Suprapubic skin (tissue), 4 donors: ENCODE data around the gene LYZL1. TPM values are rescaled to one million over a fixed set of nuclear protein-coding genes. Genes with fewer than 3 reads are reported as not detected.

Source experiments
- DNase-seq, 2 donors: peaks; one replicate each; pipeline ENCODE4 v3.0.0-alpha.2; 2019; ENCODE audit warnings: low spot score in 2 of 2
- H3K27ac ChIP-seq: fragments of 200-600 bp; sonication (generic); one replicate; pipeline ENCODE4 v1.5.1; 2019
- H3K27me3 ChIP-seq: fragments of 200-600 bp; sonication (generic); one replicate; pipeline ENCODE4 v1.5.1; 2019
- H3K36me3 ChIP-seq: fragments of 200-600 bp; sonication (generic); one replicate; pipeline ENCODE4 v1.5.1; 2019
- H3K4me1 ChIP-seq: fragments of 200-600 bp; sonication (generic); one replicate; pipeline ENCODE4 v1.5.1; 2019
- H3K4me3 ChIP-seq: fragments of 200-600 bp; sonication (generic); one replicate; pipeline ENCODE4 v1.5.1; 2019; ENCODE audit warnings: mild to moderate bottlenecking
- H3K9me3 ChIP-seq: fragments of 200-600 bp; sonication (generic); one replicate; pipeline ENCODE4 v1.5.1; 2019
- EP300 ChIP-seq: sonication (generic); formaldehyde crosslinking; IDR thresholded peaks from one replicate; pipeline ENCODE4 v1.6.1; 2017; ENCODE audit warnings: antibody characterized with exemption
- POLR2A ChIP-seq, 2 donors: fragments of 450-650 bp; IDR thresholded peaks; one replicate each; pipeline ENCODE4 v1.6.1; 2017; ENCODE audit warnings: antibody characterized with exemption in 2 of 2, mild to moderate bottlenecking in 2 of 2, moderate library complexity in 2 of 2
- POLR2AphosphoS5 ChIP-seq, 3 donors: sonication (generic); formaldehyde crosslinking; IDR thresholded peaks; one replicate each; pipeline ENCODE4 v1.6.1; 2017; ENCODE audit warnings: antibody characterized with exemption in 3 of 3
- WGBS: methylation state at CpG from one replicate; pipeline ENCODE4 v1.1.5; 2018; 5-methylcytosine and 5-hydroxymethylcytosine counted together
- total RNA-seq, 4 donors: library from RNA; depleted of rRNA; stranded (reverse); fragments of >200 nt; gene quantifications; one replicate each; pipeline ENCODE4 v1.1.0, GENCODE V29; 2016
- TF ChIP-seq, protein P1 (sequence below), 2 donors: fragments of 200-600 bp in 1 of 2; fragments of 450-650 bp in 1 of 2; sonication (generic) in 1 of 2; IDR thresholded peaks; one replicate each; pipeline ENCODE4 v1.5.1; 2016 to 2019; ENCODE audit warnings: antibody characterized with exemption in 2 of 2, mild to moderate bottlenecking in 1 of 2, moderate library complexity in 1 of 2

LYZL1 gene
- total RNA-seq, 4 donors from 2014 or later: not detected

- TF ChIP-seq EP300 (no peak), POLR2AphosphoS5 (IDR thresholded peaks at IDR 0.05) (no peak), POLR2A (IDR thresholded peaks at IDR 0.05) (no peak)
- TF ChIP-seq, protein P1, sequence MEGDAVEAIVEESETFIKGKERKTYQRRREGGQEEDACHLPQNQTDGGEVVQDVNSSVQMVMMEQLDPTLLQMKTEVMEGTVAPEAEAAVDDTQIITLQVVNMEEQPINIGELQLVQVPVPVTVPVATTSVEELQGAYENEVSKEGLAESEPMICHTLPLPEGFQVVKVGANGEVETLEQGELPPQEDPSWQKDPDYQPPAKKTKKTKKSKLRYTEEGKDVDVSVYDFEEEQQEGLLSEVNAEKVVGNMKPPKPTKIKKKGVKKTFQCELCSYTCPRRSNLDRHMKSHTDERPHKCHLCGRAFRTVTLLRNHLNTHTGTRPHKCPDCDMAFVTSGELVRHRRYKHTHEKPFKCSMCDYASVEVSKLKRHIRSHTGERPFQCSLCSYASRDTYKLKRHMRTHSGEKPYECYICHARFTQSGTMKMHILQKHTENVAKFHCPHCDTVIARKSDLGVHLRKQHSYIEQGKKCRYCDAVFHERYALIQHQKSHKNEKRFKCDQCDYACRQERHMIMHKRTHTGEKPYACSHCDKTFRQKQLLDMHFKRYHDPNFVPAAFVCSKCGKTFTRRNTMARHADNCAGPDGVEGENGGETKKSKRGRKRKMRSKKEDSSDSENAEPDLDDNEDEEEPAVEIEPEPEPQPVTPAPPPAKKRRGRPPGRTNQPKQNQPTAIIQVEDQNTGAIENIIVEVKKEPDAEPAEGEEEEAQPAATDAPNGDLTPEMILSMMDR (IDR thresholded peaks at IDR 0.05): no peak
- 56% methylated on average over 2 of the region's 2 CpGs for WGBS
These were observed 6.9 kb downstream of the LYZL1 start for GRCh38 chr10:29295813-29296212.

DNA sequence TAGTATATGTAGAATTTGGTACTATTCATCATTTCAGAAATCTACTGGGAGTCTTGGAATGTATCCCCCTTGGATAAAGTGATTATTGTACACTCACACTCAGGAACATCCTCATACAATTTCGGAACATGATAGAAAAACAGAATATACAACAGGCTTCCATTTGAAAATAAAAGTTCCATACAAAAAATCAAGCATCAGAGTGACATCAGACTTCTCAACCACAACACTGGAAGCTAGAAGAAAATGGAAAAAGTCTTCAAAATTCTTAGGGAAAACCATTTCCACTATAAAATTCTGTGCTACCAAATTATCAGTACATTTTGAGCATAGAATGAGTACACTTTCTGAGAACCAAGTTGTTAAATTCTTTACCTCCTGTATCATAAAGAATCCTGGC lies 8.8 kb downstream of the LYZL1 start:
- Histone ChIP-seq H3K9me3 (peaks cover 17% of the 10 kb centered on the region), H3K27ac (no peak overlapping the region), H3K4me3 (no peak overlapping the region), H3K36me3 (no peaks in the 10 kb centered on the region), H3K27me3 (no peaks in the 10 kb centered on the region), H3K4me1 (no peaks in the 10 kb centered on the region)
- no peak for DNase-seq
- TF ChIP-seq EP300: no peak
- TF ChIP-seq, protein P1 (IDR thresholded peaks at IDR 0.05): no peak
- TF ChIP-seq POLR2AphosphoS5 (IDR thresholded peaks at IDR 0.05): no peak
- TF ChIP-seq POLR2A (IDR thresholded peaks at IDR 0.05): no peak
- 86% methylated on average over 1 of the region's 1 CpG for WGBS

More at GRCh38 chr10:29295813-29296212, 6.9 kb downstream of the LYZL1 start:
- H3K9me3 ChIP-seq: peaks cover 12% of the 10 kb centered on the region
- no peak overlapping the region for H3K27ac ChIP-seq
- DNase-seq: no peak
- H3K4me1 ChIP-seq: no peaks in the 10 kb centered on the region
- no peaks in the 10 kb centered on the region for H3K36me3 ChIP-seq
- H3K4me3 ChIP-seq: no peak overlapping the region
- H3K27me3 ChIP-seq: no peaks in the 10 kb centered on the region

GRCh38 chr10:29301359-29301910 lies 12.6 kb downstream of the LYZL1 start:
- TF ChIP-seq EP300 (no peak), POLR2AphosphoS5 (IDR thresholded peaks at IDR 0.05) (no peak), POLR2A (IDR thresholded peaks at IDR 0.05) (no peak)
- TF ChIP-seq, protein P1 (IDR thresholded peaks at IDR 0.05): no peak
- no peaks in the 10 kb centered on the region for H3K27me3 ChIP-seq

GRCh38 chr10:29302499-29302898 lies 13.6 kb downstream of the LYZL1 start:
- 96% methylated on average over 10 of the region's 10 CpGs for WGBS
- H3K4me1 ChIP-seq: peaks cover 10% of the 10 kb centered on the region
- DNase-seq: no peak
- H3K9me3 ChIP-seq: peaks cover 14% of the 10 kb centered on the region
- no peaks in the 10 kb centered on the region for H3K36me3 ChIP-seq
- no peak overlapping the region for H3K4me3 ChIP-seq
- no peak overlapping the region for H3K27ac ChIP-seq
- TF ChIP-seq POLR2A (IDR thresholded peaks at IDR 0.05) (no peak), POLR2AphosphoS5 (IDR thresholded peaks at IDR 0.05) (no peak), EP300 (no peak)
- TF ChIP-seq, protein P1 (IDR thresholded peaks at IDR 0.05): no peak
- no peaks in the 10 kb centered on the region for H3K27me3 ChIP-seq

More at GRCh38 chr10:29301359-29301910, 12.6 kb downstream of the LYZL1 start:
- H3K36me3 ChIP-seq: no peaks in the 10 kb centered on the region
- no peak overlapping the region for H3K27ac ChIP-seq
- no peak overlapping the region for H3K4me3 ChIP-seq
- peaks cover 10% of the 10 kb centered on the region for H3K4me1 ChIP-seq
- H3K9me3 ChIP-seq: peaks cover 17% of the 10 kb centered on the region
- WGBS: 100% methylated on average over 1 of the region's 1 CpG
- DNase-seq: no peak

- H3K4me3 ChIP-seq: no peak overlapping the region
- 21% methylated on average over 6 of the region's 6 CpGs for WGBS
- TF ChIP-seq POLR2AphosphoS5 (IDR thresholded peaks at IDR 0.05): no peak
- TF ChIP-seq, protein P1 (IDR thresholded peaks at IDR 0.05): peak; percentile 65 to 76
These were observed 15.6 kb downstream of the LYZL1 start for GRCh38 chr10:29304264-29304994.

More at GRCh38 chr10:29304264-29304994, 15.6 kb downstream of the LYZL1 start:
- DNase-seq: no peak
- H3K4me1 ChIP-seq: peaks cover 10% of the 10 kb centered on the region
- H3K36me3 ChIP-seq: no peaks in the 10 kb centered on the region
- H3K27me3 ChIP-seq: no peaks in the 10 kb centered on the region
- H3K9me3 ChIP-seq: peaks cover 10% of the 10 kb centered on the region
- H3K27ac ChIP-seq: no peak overlapping the region
